Trophoblast cell (in vitro differentiated cells and primary cell): ENCODE data around the gene TBC1D13.

ENCODE experiments used
- DNase-seq, 2 donors: peaks; one replicate each; pipeline ENCODE4 v3.0.0-alpha.2; 2016
- H2AFZ ChIP-seq: 2 replicates; pipeline ENCODE4 v1.6.1; 2013; ENCODE audit warnings: low read length, moderate library complexity, mild to moderate bottlenecking; ENCODE audit not compliant: insufficient read depth, poor library complexity
- H2AK5ac ChIP-seq: 2 replicates; pipeline ENCODE4 v1.6.1; 2013; ENCODE audit warnings: mild to moderate bottlenecking, low read length
- H2BK120ac ChIP-seq: 2 replicates; pipeline ENCODE4 v1.6.1; 2013; ENCODE audit warnings: low read length, mild to moderate bottlenecking, moderate library complexity; ENCODE audit not compliant: insufficient read depth, poor library complexity
- H2BK12ac ChIP-seq: 2 replicates; pipeline ENCODE4 v1.6.1; 2013; ENCODE audit warnings: mild to moderate bottlenecking, low read length, moderate library complexity
- H2BK5ac ChIP-seq: 2 replicates; pipeline ENCODE4 v1.6.1; 2013; ENCODE audit warnings: low read length, low read depth, moderate library complexity, mild to moderate bottlenecking; ENCODE audit not compliant: poor library complexity
- H3K14ac ChIP-seq: 2 replicates; pipeline ENCODE4 v1.6.1; 2013; ENCODE audit warnings: mild to moderate bottlenecking, low read length
- H3K18ac ChIP-seq: 2 replicates; pipeline ENCODE4 v1.6.1; 2013; ENCODE audit warnings: mild to moderate bottlenecking, low read length
- H3K23ac ChIP-seq: 2 replicates; pipeline ENCODE4 v1.6.1; 2013; ENCODE audit warnings: low read length
- H3K27ac ChIP-seq: 2 replicates; pipeline ENCODE4 v1.5.1; 2013; ENCODE audit warnings: low read depth, mild to moderate bottlenecking, inconsistent platforms, low read length, moderate library complexity
- H3K27me3 ChIP-seq: 2 replicates; pipeline ENCODE4 v1.6.1; 2013; ENCODE audit warnings: inconsistent platforms, mild to moderate bottlenecking, low read length, moderate library complexity; ENCODE audit not compliant: insufficient read depth
- H3K36me3 ChIP-seq, 2 experiments: 1 replicate in 1 of 2; 2 replicates in 1 of 2; pipeline ENCODE4 v1.6.1; 2013; ENCODE audit warnings: low read length in 2 of 2, mild to moderate bottlenecking in 2 of 2, moderate library complexity in 1 of 2; ENCODE audit not compliant: insufficient read depth in 2 of 2, control insufficient read depth in 1 of 2
- H3K4ac ChIP-seq: 2 replicates; pipeline ENCODE4 v1.6.1; 2013; ENCODE audit warnings: low read depth, mild to moderate bottlenecking, low read length, moderate library complexity
- H3K4me1 ChIP-seq, 2 experiments: 1 replicate in 1 of 2; 2 replicates in 1 of 2; pipeline ENCODE4 v1.6.1; 2013; ENCODE audit warnings: low read length in 2 of 2, mild to moderate bottlenecking in 2 of 2, moderate library complexity in 1 of 2; ENCODE audit not compliant: insufficient read depth in 2 of 2, control insufficient read depth in 1 of 2
- H3K4me2 ChIP-seq: 2 replicates; pipeline ENCODE4 v1.6.1; 2013; ENCODE audit warnings: inconsistent platforms, mild to moderate bottlenecking, low read length, moderate library complexity
- H3K4me3 ChIP-seq: 2 replicates; pipeline ENCODE4 v1.5.1; 2013; ENCODE audit warnings: mild to moderate bottlenecking, low read depth, low read length, inconsistent platforms
- H3K79me1 ChIP-seq: one replicate; pipeline ENCODE4 v1.6.1; 2013; ENCODE audit warnings: low read length
- H3K79me2 ChIP-seq: 2 replicates; pipeline ENCODE4 v1.6.1; 2013; ENCODE audit warnings: low read length, mild to moderate bottlenecking; ENCODE audit not compliant: control insufficient read depth, insufficient read depth, poor library complexity
- H3K9ac ChIP-seq: 2 replicates; pipeline ENCODE4 v1.6.1; 2013; ENCODE audit warnings: mild to moderate bottlenecking, low read length
- H3K9me3 ChIP-seq: 2 replicates; pipeline ENCODE4 v1.6.1; 2013; ENCODE audit warnings: low read depth, mild to moderate bottlenecking, control low read depth, inconsistent platforms, low read length; ENCODE audit not compliant: insufficient read depth
- H4K12ac ChIP-seq: 2 replicates; pipeline ENCODE4 v1.6.1; 2013; ENCODE audit warnings: low read depth, mild to moderate bottlenecking, low read length, moderate library complexity
- H4K8ac ChIP-seq: 2 replicates; pipeline ENCODE4 v1.6.1; 2013; ENCODE audit warnings: low read depth, mild to moderate bottlenecking, low read length, moderate library complexity
- H4K91ac ChIP-seq: one replicate; pipeline ENCODE4 v1.6.1; 2013; ENCODE audit warnings: low read depth, mild to moderate bottlenecking, low read length, moderate library complexity
- WGBS: extraction: QIAGEN DNeasy Blood & Tissue Kit; methylation state at CpG from one replicate; pipeline ENCODE4 v1.1.7; 2013; ENCODE audit warnings: missing lambda C conversion rate; ENCODE audit not compliant: insufficient read length, insufficient coverage; ENCODE audit errors: extremely low coverage; 5-methylcytosine and 5-hydroxymethylcytosine counted together

TBC1D13 gene

GRCh38 chr9:128764361-128764760, 22.7 kb upstream of the TBC1D13 start:
- no CpG with 5 or more reads among the region's 6 CpGs for WGBS
- no peaks in the 10 kb centered on the region for H3K4me1 ChIP-seq
- no peaks in the 10 kb centered on the region for H3K27me3 ChIP-seq
- H2BK120ac ChIP-seq: no peak overlapping the region
- no peak overlapping the region for H2BK5ac ChIP-seq
- H3K14ac ChIP-seq: no peak overlapping the region
- no peak overlapping the region for H3K4me2 ChIP-seq
- H3K27ac ChIP-seq: no peak overlapping the region
- no peak overlapping the region for H3K4me3 ChIP-seq
- H2AFZ ChIP-seq: no peak overlapping the region
- DNase-seq: no peak
- no peak overlapping the region for H4K8ac ChIP-seq
- no peaks in the 10 kb centered on the region for H3K79me1 ChIP-seq
- no peaks in the 10 kb centered on the region for H3K79me2 ChIP-seq
- no peak overlapping the region for H4K91ac ChIP-seq
- no peaks in the 10 kb centered on the region for H3K9me3 ChIP-seq
- no peak overlapping the region for H3K23ac ChIP-seq
- H3K18ac ChIP-seq: no peak overlapping the region
- H2AK5ac ChIP-seq: no peak overlapping the region
- H3K36me3 ChIP-seq: peaks cover 0 to 8% of the 10 kb centered on the region in 2 experiments
- no peak overlapping the region for H3K9ac ChIP-seq
- no peak overlapping the region for H2BK12ac ChIP-seq
- H3K4ac ChIP-seq: no peak overlapping the region
- H4K12ac ChIP-seq: no peak overlapping the region

GRCh38 chr9:128765499-128765898, 21.6 kb upstream of the TBC1D13 start:
- Histone ChIP-seq H3K4me2 (no peak overlapping the region), H3K79me2 (no peaks in the 10 kb centered on the region), H3K79me1 (no peaks in the 10 kb centered on the region), H3K36me3 (peaks cover 0 to 8% of the 10 kb centered on the region in 2 experiments), H3K4me1 (no peaks in the 10 kb centered on the region), H2AFZ (no peak overlapping the region), H3K9me3 (no peaks in the 10 kb centered on the region), H3K14ac (no peak overlapping the region), H3K23ac (no peak overlapping the region), H2BK5ac (no peak overlapping the region), H2AK5ac (no peak overlapping the region), H3K9ac (no peak overlapping the region), H4K12ac (no peak overlapping the region), H4K91ac (no peak overlapping the region), H3K18ac (no peak overlapping the region), H3K27ac (no peak overlapping the region), H3K27me3 (no peaks in the 10 kb centered on the region), H3K4me3 (no peak overlapping the region), H3K4ac (no peak overlapping the region), H4K8ac (no peak overlapping the region), H2BK12ac (no peak overlapping the region), H2BK120ac (no peak overlapping the region)
- no CpG with 5 or more reads among the region's 3 CpGs for WGBS
- no peak for DNase-seq

GRCh38 chr9:128768606-128769005, 18.4 kb upstream of the TBC1D13 start:
- Histone ChIP-seq H3K36me3 (peaks cover 0 to 6% of the 10 kb centered on the region in 2 experiments), H3K4me2 (no peak overlapping the region), H3K79me2 (peaks cover 6% of the 10 kb centered on the region), H2AFZ (no peak overlapping the region), H2AK5ac (no peak overlapping the region), H4K91ac (no peak overlapping the region), H3K4me1 (no peaks in the 10 kb centered on the region), H3K79me1 (peaks cover 7% of the 10 kb centered on the region), H3K27ac (no peak overlapping the region), H3K4ac (no peak overlapping the region), H3K4me3 (no peak overlapping the region), H3K14ac (no peak overlapping the region), H2BK12ac (no peak overlapping the region), H2BK5ac (no peak overlapping the region), H4K12ac (no peak overlapping the region), H3K27me3 (no peaks in the 10 kb centered on the region), H3K23ac (no peak overlapping the region), H3K9ac (no peak overlapping the region), H2BK120ac (no peak overlapping the region), H4K8ac (no peak overlapping the region), H3K9me3 (no peaks in the 10 kb centered on the region), H3K18ac (no peak overlapping the region)
- DNase-seq: no peak
- WGBS: no CpG with 5 or more reads among the region's 6 CpGs

- Histone ChIP-seq H2BK12ac (no peak overlapping the region), H3K27ac (no peak overlapping the region), H3K4ac (peak overlapping the region; percentile 64), H3K4me1 (no peaks in the 10 kb centered on the region), H4K8ac (no peak overlapping the region), H3K23ac (no peak overlapping the region), H2BK5ac (no peak overlapping the region), H3K79me2 (peaks cover 6% of the 10 kb centered on the region), H2BK120ac (no peak overlapping the region), H3K4me2 (peak overlapping the region; percentile 74), H3K36me3 (peaks cover 0 to 6% of the 10 kb centered on the region in 2 experiments), H3K14ac (no peak overlapping the region), H3K18ac (no peak overlapping the region), H3K9ac (no peak overlapping the region), H4K91ac (no peak overlapping the region), H3K79me1 (peaks cover 7% of the 10 kb centered on the region), H4K12ac (no peak overlapping the region), H2AK5ac (no peak overlapping the region), H3K4me3 (no peak overlapping the region), H3K9me3 (no peaks in the 10 kb centered on the region), H2AFZ (no peak overlapping the region), H3K27me3 (no peaks in the 10 kb centered on the region)
- WGBS: no CpG with 5 or more reads among the region's 11 CpGs
- no peak for DNase-seq
These were observed 16.6 kb upstream of the TBC1D13 start for GRCh38 chr9:128770286-128771030.
